Gastrocnemius medialis (tissue), 4 donors: ENCODE results near the gene GPR157. TPM values are rescaled to one million over a fixed set of nuclear protein-coding genes. Genes with fewer than 3 reads are reported as not detected.
A peak's percentile ranks its signal among the peaks of the same experiment; 100 is the strongest.

ENCODE experiments used
- ATAC-seq, 2 donors: fragments of 150-250 bp; one replicate each; pipeline ENCODE4 v1.9.1; 2016
- DNase-seq, 2 donors: peaks; one replicate each; pipeline ENCODE4 v3.0.0-alpha.2; 2019
- H3K27ac ChIP-seq, 4 donors: fragments of 200-600 bp; sonication (generic); 1 replicate in 1 of 4; 2 replicates in 3 of 4; pipeline ENCODE4 v1.5.1; 2016 to 2018; ENCODE audit warnings: mild to moderate bottlenecking in 2 of 4, moderate library complexity in 1 of 4
- H3K27me3 ChIP-seq, 3 donors: fragments of 200-600 bp; sonication (generic) in 2 of 3; 1 replicate in 1 of 3; 2 replicates in 2 of 3; pipeline versions ENCODE4 v1.5.1 to v1.6.0; 2016 to 2019; ENCODE audit warnings: mild to moderate bottlenecking in 1 of 3, moderate library complexity in 1 of 3
- H3K36me3 ChIP-seq, 2 donors: fragments of 200-600 bp; sonication (generic) in 1 of 2; one replicate each; pipeline ENCODE4 v1.5.1; 2017 to 2018
- H3K4me1 ChIP-seq, 2 donors: fragments of 200-600 bp; sonication (generic) in 1 of 2; one replicate each; pipeline ENCODE4 v1.5.1; 2016 to 2017; ENCODE audit warnings: mild to moderate bottlenecking in 2 of 2
- H3K4me3 ChIP-seq, 4 donors: fragments of 200-600 bp; sonication (generic) in 3 of 4; 1 replicate in 1 of 4; 2 replicates in 3 of 4; pipeline ENCODE4 v1.5.1; 2016 to 2019; ENCODE audit warnings: mild to moderate bottlenecking in 2 of 4
- H3K9me3 ChIP-seq, 3 donors: fragments of 200-600 bp; sonication (generic) in 2 of 3; 1 replicate in 1 of 3; 2 replicates in 2 of 3; pipeline ENCODE4 v1.5.1; 2016 to 2019
- POLR2A ChIP-seq, 2 donors: fragments of 450-650 bp; IDR thresholded peaks; one replicate each; pipeline ENCODE4 v1.6.1; 2017; ENCODE audit warnings: antibody characterized with exemption in 2 of 2, mild to moderate bottlenecking in 2 of 2, moderate library complexity in 2 of 2
- in situ Hi-C, 4 donors: fragments of 200-750 bp; cut with MboI; loops; one replicate each; pipeline versions ENCODE4 v1.15.0 to v1.8.0; 2017; ENCODE audit warnings: low sequenced_read_pairs in 4 of 4
- intact Hi-C: fragments of 100-400 bp; cut with DNase I; formaldehyde crosslinking; loops from one replicate; pipeline ENCODE4 v1.15.1; 2023; ENCODE audit warnings: low total_unique reads
- total RNA-seq, 4 donors: library from RNA; depleted of rRNA; stranded (reverse); fragments of >200 nt; gene quantifications; one replicate each; pipeline versions ENCODE4 v1.1.0 to v1.2.3, GENCODE V29; 2016
- TF ChIP-seq, protein P1 (sequence below), 5 experiments: fragments of 450-650 bp in 3 of 5; fragments of 200-600 bp in 2 of 5; sonication (generic) in 2 of 5; IDR thresholded peaks in 4 of 5; conservative IDR thresholded peaks in 1 of 5; 1 replicate in 4 of 5; 2 replicates in 1 of 5; pipeline ENCODE4 v1.5.1; 2016 to 2019; ENCODE audit warnings: antibody characterized with exemption in 5 of 5, mild to moderate bottlenecking in 3 of 5, moderate library complexity in 3 of 5

The GPR157 gene
- total RNA-seq, 4 donors from 2014 or later = 12.9 to 38.1 (median 18.9) TPM

DNA sequence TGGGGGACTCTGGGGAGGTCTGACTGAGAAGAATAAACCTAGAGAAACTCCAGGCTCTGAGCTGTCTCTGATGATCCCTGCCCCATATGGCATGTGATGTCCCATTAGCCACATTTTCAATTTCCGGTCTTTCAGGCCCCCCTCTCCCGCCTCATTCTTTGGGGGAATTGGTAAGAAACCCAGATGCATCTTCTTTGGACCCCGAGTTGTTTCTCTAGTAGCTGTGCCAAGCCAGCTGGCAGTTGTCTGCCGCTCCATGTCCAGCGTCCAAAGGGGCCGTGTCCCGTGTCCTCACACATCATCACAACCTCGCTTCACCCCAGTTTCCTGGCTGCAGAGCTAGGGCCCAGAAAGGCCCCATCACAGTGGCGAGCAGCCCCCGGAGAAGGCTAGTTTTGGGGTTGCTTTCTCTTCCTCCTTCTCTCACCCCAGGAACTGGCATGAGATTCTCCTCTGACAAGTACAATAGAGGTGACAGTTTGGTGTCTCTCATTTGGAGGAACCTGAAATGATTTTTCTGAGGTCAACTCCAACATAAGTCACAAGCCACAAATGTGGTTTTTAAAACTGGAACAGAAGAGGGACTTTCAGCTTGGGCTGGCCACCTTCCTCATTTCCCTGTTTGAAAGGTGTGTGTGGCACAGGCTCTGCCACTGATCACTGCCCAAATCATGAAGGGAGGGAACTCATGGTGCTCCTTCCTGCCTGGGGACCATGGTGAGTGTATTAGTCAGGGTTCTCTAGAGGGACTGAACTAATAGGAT lies 6.4 kb upstream of the GPR157 start:
- in situ Hi-C loops = loop anchor here in 2 of 4 donors (10.0 to 25.0 kb wide), 2 partner anchors 60 to 352 kb away; no protein-coding TSS in a partner anchor
- intact Hi-C loops = no loop called here
- DNase-seq = no peak

DNA sequence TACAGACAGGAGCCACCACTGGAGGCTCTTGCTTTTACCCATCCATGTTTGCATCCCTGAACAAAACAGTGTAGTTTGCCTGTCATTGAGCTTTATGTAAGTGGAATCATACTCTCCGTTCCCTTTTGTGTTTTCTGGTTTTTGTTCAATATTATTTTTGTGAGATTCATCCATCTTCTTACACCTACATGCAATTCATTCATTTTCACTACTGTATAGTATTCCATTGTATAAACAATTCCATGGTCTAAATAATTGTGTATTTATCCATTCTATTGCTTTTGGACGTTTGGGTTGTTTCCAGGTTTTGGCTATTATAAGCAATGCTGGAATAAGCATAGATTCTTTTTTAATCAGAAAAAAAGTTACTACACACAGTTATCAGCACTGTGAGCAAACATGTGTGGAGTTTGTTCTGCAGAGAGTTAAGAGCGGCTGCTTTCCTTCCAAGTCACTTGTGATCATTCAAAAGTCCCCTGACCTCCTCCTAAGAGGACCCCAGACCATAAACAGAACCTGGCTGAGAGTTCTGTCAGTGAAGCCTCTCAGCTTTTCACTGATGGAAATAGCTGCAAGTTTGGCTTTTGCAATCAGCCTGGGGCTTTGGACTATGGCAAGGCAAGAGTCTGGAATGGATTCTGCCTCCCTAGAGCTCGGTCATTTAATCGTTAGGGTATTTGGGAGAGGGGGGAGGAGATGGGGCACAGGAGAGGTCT lies 5.1 kb upstream of the GPR157 start:
- no peak for TF ChIP-seq POLR2A (IDR thresholded peaks at IDR 0.05)
- TF ChIP-seq, protein P1, sequence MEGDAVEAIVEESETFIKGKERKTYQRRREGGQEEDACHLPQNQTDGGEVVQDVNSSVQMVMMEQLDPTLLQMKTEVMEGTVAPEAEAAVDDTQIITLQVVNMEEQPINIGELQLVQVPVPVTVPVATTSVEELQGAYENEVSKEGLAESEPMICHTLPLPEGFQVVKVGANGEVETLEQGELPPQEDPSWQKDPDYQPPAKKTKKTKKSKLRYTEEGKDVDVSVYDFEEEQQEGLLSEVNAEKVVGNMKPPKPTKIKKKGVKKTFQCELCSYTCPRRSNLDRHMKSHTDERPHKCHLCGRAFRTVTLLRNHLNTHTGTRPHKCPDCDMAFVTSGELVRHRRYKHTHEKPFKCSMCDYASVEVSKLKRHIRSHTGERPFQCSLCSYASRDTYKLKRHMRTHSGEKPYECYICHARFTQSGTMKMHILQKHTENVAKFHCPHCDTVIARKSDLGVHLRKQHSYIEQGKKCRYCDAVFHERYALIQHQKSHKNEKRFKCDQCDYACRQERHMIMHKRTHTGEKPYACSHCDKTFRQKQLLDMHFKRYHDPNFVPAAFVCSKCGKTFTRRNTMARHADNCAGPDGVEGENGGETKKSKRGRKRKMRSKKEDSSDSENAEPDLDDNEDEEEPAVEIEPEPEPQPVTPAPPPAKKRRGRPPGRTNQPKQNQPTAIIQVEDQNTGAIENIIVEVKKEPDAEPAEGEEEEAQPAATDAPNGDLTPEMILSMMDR (IDR thresholded peaks at IDR 0.05 in 4 of 5, conservative IDR thresholded peaks at IDR 0.05 in 1 of 5) = no peak
- Histone ChIP-seq H3K27me3 (no peaks in the 10 kb centered on the region), H3K4me3 (no peak overlapping the region), H3K4me1 (peaks cover 0 to 4% of the 10 kb centered on the region in 2 donors), H3K36me3 (no peaks in the 10 kb centered on the region), H3K27ac (no peak overlapping the region), H3K9me3 (no peaks in the 10 kb centered on the region)
- DNase-seq (no peak), ATAC-seq (no peak)
- in situ Hi-C loops (loop anchor here in 2 of 4 donors (10.0 to 25.0 kb wide), 2 partner anchors 61 to 353 kb away; no protein-coding TSS in a partner anchor), intact Hi-C loops (loop anchor here (5.0 kb wide), 1 partner anchor 358 kb away; no protein-coding TSS in a partner anchor)

More for the DNA sequence above, 6.4 kb upstream of the GPR157 start:
- no peak for ATAC-seq
- H3K27ac ChIP-seq = no peak overlapping the region
- no peaks in the 10 kb centered on the region for H3K9me3 ChIP-seq
- H3K4me3 ChIP-seq = no peak overlapping the region
- no peaks in the 10 kb centered on the region for H3K27me3 ChIP-seq
- TF ChIP-seq POLR2A (IDR thresholded peaks at IDR 0.05) = no peak
- TF ChIP-seq, protein P1 (IDR thresholded peaks at IDR 0.05 in 4 of 5, conservative IDR thresholded peaks at IDR 0.05 in 1 of 5) = no peak
- no peaks in the 10 kb centered on the region for H3K36me3 ChIP-seq
- no peaks in the 10 kb centered on the region for H3K4me1 ChIP-seq

DNA sequence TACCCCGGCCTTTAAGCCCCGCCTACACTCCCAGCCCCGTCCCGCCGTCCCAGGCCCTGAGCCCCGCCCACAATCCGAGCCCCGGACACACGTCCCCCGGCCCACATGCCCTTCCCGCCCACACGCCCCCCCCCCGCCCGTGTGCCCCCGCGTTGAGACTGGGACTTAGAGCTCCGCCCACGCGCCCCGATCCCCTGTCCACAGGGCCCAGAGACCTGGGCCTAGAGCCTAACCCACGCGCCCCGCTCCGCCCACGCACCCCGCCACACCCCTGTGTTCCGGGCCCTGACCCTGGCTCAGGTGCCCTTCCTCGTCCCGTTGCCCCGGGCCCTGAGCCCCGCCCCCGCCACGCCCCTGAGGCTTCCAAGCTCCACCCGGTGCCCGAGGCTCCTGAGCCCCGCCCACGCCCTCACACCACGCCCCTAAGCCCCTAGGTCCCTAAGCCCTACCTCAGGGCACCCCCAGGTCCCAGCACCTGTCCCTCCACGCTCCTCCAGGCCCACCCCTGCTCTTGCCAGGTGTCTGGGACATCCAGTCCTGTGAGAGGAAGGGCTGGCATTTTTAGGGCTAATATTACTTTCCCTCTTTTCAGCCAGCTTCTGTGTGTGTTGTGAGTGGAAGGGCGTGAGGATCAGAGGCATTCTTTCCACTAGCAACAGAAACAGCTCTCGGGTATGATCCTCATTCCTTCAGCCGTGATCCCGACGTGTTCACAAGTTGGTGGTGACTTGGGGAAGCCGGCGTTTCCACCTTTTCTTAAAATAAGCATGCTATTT lies 552 bp upstream of the GPR157 start:
- H3K4me3 ChIP-seq = peak overlapping the region; percentile 61 to 84 (median 72)
- TF ChIP-seq, protein P1 (IDR thresholded peaks at IDR 0.05 in 4 of 5, conservative IDR thresholded peaks at IDR 0.05 in 1 of 5) = no peak
- TF ChIP-seq POLR2A (IDR thresholded peaks at IDR 0.05) = no peak
- no peaks in the 10 kb centered on the region for H3K9me3 ChIP-seq
- peak overlapping the region; percentile 91 to 99 (median 96) for H3K27ac ChIP-seq
- H3K27me3 ChIP-seq = no peaks in the 10 kb centered on the region
- intact Hi-C loops (loop anchor here (2.0 to 5.0 kb wide), 4 partner anchors 103 to 707 kb away; no protein-coding TSS in a partner anchor), in situ Hi-C loops (loop anchor here in 2 of 4 donors (10.0 to 25.0 kb wide), 2 partner anchors 65 to 358 kb away; no protein-coding TSS in a partner anchor)
- H3K4me1 ChIP-seq = peaks cover 22 to 34% of the 10 kb centered on the region in 2 donors
- ATAC-seq (peak; percentile 24 to 33), DNase-seq (peak; percentile 74 to 86)
- no peaks in the 10 kb centered on the region for H3K36me3 ChIP-seq

DNA sequence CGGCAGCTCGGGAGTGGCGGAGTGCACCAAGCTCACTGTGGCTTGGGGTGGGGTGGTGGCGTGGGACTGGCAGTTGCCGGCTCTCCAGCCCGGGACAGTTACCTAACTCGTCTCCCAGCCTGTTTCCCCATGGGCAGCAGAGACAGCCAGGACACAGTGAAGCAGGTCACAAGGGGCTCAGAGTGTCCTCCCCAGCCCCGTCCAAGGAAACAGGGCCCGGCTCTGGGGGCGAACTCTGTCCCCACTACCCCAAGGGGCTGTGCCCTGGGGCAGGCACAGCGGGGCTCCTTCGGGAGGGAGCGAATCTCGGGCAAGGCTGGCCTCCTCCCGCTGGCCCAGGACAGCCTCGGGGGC lies 759 bp downstream of the GPR157 start:
- no peaks in the 10 kb centered on the region for H3K9me3 ChIP-seq
- peaks cover 28 to 40% of the 10 kb centered on the region in 2 donors for H3K4me1 ChIP-seq
- intact Hi-C loops = loop anchor here (2.0 to 5.0 kb wide), 3 partner anchors 105 to 706 kb away; no protein-coding TSS in a partner anchor
- no peaks in the 10 kb centered on the region for H3K27me3 ChIP-seq
- peak overlapping the region; percentile 72 to 97 (median 82) for H3K4me3 ChIP-seq
- TF ChIP-seq, protein P1 (IDR thresholded peaks at IDR 0.05 in 4 of 5, conservative IDR thresholded peaks at IDR 0.05 in 1 of 5) = no peak
- peak in 1 of 2 donors; percentile 90 for TF ChIP-seq POLR2A (IDR thresholded peaks at IDR 0.05)
- peak; percentile 55 to 62 for ATAC-seq
- peak overlapping the region; percentile 94 to 99 (median 98) for H3K27ac ChIP-seq
- in situ Hi-C loops = loop anchor here in 1 of 4 donors (25.0 kb wide), 1 partner anchor 359 kb away; no protein-coding TSS in a partner anchor
- H3K36me3 ChIP-seq = no peaks in the 10 kb centered on the region
- DNase-seq = peak; percentile 60 to 87
